Activated T-cell treated with anti-CD3 and anti-CD28 coated beads, Interleukin-2, amount 50 U/mL, for 72 hours (primary cell): ENCODE results near the gene NCBP3. TPM values are rescaled to one million over a fixed set of nuclear protein-coding genes. Genes with fewer than 3 reads are reported as not detected.
A peak's percentile ranks its signal among the peaks of the same experiment; 100 is the strongest.

Experiments used
- ATAC-seq, 2 donors: fragments of 150-1000 bp; cut with Tn5 transposase; replicated peaks in 1 of 2; 2 replicates each; pipeline ENCODE4 v1.10.0; 2021; ENCODE audit warnings: moderate library complexity in 2 of 2, mild to moderate bottlenecking in 1 of 2
- DNase-seq, 2 donors: peaks; one replicate each; pipeline ENCODE4 v3.0.0; 2021 to 2022; ENCODE audit warnings: mixed read lengths in 1 of 2
- H3K27ac Mint-ChIP-seq: one replicate; pipeline ENCODE4 v1.8.0; 2022; ENCODE audit warnings: mild to moderate bottlenecking, moderate library complexity, mixed read lengths
- H3K27me3 Mint-ChIP-seq: one replicate; pipeline ENCODE4 v1.8.0; 2022; ENCODE audit warnings: low read depth, mixed read lengths
- H3K36me3 Mint-ChIP-seq, 2 donors: one replicate each; pipeline ENCODE4 v1.8.0; 2022; ENCODE audit warnings: mixed read lengths in 2 of 2, mild to moderate bottlenecking in 1 of 2; ENCODE audit not compliant: insufficient read depth in 2 of 2
- H3K4me1 Mint-ChIP-seq: one replicate; pipeline ENCODE4 v1.8.0; 2022; ENCODE audit warnings: low read depth, mixed read lengths
- H3K4me3 Mint-ChIP-seq, 2 donors: one replicate each; pipeline ENCODE4 v1.8.0; 2022; ENCODE audit warnings: mild to moderate bottlenecking in 2 of 2, mixed read lengths in 2 of 2, moderate library complexity in 2 of 2
- H3K9me3 Mint-ChIP-seq, 2 donors: one replicate each; pipeline ENCODE4 v1.8.0; 2022; ENCODE audit warnings: mixed read lengths in 2 of 2
- total RNA-seq, 2 donors: library from RNA; stranded (reverse); gene quantifications; one replicate each; pipeline ENCODE4 v1.2.3, GENCODE V29; 2022

NCBP3 gene
- total RNA-seq, 2 donors from 2014 or later, result 65.1 to 65.8 TPM

DNA sequence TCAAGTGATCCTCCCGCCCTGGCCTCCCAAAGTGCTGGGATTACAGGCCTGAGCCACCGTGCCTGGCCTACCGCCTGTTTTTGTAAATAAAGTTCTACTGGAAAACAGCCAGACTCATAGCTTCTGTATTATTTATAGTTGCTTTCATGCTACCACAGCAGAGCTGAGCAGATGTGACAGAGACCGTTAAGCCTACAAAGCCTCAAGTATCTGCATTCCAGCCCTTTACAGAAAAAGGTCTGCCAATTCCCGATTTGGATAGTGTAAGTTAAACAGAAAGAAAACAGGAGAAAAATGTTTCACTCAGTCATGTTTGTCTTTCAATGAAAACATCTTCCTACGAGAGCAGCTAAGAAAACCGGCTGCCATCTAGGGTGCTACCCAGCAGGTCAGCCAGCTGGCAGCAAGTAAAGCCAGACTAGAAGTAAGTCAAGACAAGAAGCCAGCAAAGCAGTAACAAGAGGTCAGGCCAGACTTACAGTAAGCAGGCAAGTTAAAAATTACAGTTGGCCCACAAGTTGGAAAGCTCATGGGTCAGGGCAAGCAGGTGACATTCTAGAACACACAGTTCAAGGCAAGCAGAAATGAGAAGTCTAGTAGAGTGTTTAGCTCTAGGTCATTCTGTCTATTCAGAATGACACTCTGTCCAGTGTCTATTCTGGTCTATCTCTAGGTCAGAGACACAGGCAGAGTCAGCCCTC lies 17.7 kb downstream of the NCBP3 start:
- ATAC-seq (no peak), DNase-seq (no peak)
- H3K4me3 Mint-ChIP-seq, result no peak overlapping the region
- peaks cover 5% of the 10 kb centered on the region for H3K4me1 Mint-ChIP-seq
- H3K27me3 Mint-ChIP-seq, result no peaks in the 10 kb centered on the region
- peaks cover 3 to 24% of the 10 kb centered on the region in 2 donors for H3K36me3 Mint-ChIP-seq
- H3K27ac Mint-ChIP-seq, result peak overlapping the region; percentile 66
- no peaks in the 10 kb centered on the region for H3K9me3 Mint-ChIP-seq

DNA sequence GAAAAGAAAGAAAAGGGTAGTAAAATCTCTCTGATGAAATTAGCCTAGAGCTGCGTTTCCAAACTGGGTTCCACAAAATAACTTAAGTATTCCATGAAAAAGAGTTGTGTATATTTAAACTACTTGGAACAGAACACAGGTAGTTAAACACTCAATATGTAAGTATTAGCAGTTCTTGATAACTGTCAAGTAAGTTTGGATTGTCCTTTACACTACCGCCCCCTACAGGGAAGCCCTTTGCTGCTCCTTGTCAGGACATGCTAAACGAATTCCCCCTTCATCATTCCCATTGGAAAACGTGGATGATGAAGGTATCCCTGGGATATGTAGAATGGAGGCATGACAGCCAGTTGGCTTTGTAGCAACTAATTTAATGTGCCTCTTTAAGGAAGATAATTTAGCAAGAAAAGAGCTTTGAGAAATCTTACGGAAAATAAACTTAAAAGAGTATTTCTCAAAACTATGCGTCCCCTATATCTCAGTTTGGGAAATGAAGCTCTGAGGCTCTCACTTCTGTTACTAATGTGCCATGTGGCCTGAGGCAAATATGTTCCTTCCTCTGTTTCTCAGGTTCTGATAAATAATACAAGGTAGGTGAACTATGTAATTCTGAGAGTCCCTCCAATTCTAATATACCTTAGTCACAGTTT lies 18.8 kb downstream of the NCBP3 start:
- Mint-ChIP-seq H3K4me1 (peaks cover 5% of the 10 kb centered on the region), H3K9me3 (no peaks in the 10 kb centered on the region), H3K27ac (no peak overlapping the region), H3K27me3 (no peaks in the 10 kb centered on the region), H3K4me3 (no peak overlapping the region), H3K36me3 (peaks cover 3 to 25% of the 10 kb centered on the region in 2 donors)
- DNase-seq (peak; percentile 74 to 80), ATAC-seq (no peak)

DNA sequence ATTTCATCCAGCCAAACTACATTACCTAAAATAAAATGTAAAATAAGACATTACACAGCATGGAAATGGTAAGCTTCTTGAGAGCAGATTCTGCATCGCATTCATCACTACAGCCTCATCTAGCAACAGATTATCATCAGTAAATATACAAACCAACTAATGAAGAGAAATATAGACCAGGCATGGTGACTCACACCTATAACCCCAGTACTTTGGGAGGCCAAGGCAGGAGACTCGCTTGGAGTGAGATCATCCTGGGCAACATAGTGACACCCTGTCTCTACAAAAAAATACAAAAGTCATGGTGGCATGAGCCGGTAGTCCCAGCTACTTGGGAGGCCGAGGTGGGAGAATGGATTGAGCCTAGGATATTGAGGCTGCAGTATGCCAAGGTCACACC lies 19.9 kb downstream of the NCBP3 start:
- H3K9me3 Mint-ChIP-seq, result no peaks in the 10 kb centered on the region
- H3K27ac Mint-ChIP-seq, result peak overlapping the region; percentile 41
- ATAC-seq (no peak), DNase-seq (no peak)
- no peak overlapping the region for H3K4me3 Mint-ChIP-seq
- H3K36me3 Mint-ChIP-seq, result peaks cover 5 to 34% of the 10 kb centered on the region in 2 donors
- peaks cover 5% of the 10 kb centered on the region for H3K4me1 Mint-ChIP-seq
- H3K27me3 Mint-ChIP-seq, result no peaks in the 10 kb centered on the region

DNA sequence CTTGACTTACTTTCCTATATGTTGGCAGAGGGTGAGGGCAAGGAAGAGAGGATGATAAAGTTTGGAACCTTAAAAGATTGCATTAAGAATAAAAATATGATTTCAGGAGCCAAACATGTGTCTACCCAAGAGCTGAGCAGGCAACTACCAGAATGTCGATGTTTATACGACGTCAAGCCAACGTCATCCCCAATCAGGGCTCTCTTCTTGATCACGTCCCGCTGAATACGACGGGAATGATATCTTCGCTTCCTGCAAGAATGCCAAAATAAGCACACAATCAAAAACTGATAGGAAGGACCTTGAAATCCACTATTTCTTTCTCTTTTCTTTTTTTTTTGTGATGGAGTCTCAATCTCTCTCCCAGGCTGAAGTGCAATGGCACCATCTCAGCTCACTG lies 24.9 kb downstream of the NCBP3 start:
- ATAC-seq, result no peak
- H3K36me3 Mint-ChIP-seq, result peaks cover 5 to 36% of the 10 kb centered on the region in 2 donors
- no peak for DNase-seq
- no peaks in the 10 kb centered on the region for H3K4me1 Mint-ChIP-seq
- H3K9me3 Mint-ChIP-seq, result no peaks in the 10 kb centered on the region
- no peaks in the 10 kb centered on the region for H3K27me3 Mint-ChIP-seq
- no peak overlapping the region for H3K27ac Mint-ChIP-seq
- H3K4me3 Mint-ChIP-seq, result no peak overlapping the region

DNA sequence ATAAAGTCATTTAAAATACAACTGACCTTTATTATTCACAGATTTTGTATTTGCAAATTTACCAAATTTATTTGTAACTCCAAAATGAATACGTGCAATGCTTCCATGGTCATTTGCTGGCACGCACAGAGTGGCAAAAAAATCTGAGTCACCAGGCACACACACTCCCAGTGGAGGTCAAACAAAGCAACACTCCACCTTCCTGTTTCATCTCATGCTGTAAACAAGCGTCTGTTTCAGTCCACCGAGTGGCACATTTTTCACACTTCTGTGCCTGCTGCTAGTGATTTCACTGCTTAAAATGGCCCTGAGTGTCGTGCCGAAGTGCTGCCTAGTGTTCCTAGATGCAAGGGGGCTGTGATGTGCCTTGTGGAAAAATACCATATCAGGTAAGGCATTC lies 27.3 kb downstream of the NCBP3 start:
- Mint-ChIP-seq H3K9me3 (no peaks in the 10 kb centered on the region), H3K4me3 (no peak overlapping the region), H3K27ac (peak overlapping the region; percentile 49), H3K4me1 (no peaks in the 10 kb centered on the region), H3K36me3 (peaks cover 5 to 35% of the 10 kb centered on the region in 2 donors), H3K27me3 (no peaks in the 10 kb centered on the region)
- no peak for ATAC-seq
- DNase-seq, result no peak

DNA sequence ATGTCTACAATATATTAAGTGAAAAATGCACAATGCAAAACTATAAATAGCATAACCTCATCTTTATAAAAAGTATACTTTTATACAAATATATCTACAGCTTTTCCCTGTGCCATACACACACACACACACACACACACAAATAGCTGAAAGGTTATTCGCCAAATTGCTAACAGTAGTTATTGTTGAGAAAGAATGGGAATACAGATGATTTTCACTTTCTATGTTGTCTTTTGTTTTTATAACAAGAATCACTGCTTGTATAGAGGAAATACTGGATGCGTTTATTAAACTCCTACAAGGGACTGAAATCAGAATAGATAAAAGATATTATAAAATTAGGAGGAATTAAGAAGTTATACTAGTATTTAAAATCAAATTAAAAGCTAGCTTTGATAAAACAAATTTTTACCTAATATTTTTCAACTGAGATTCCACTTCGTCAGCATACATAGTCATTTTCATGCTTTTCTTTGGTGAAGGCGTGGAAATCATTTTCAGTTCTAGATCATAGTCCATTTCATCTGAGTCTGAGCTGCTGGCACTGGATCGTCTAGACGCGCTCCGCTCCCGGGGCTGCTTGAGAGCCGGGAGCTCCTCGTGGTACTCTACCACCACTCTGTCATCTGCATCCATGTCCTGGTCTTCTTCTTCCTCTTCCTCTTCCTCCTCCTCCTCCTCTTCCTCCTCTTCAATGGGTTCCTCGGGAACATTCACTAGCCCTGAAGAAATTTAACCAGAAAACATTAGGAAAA lies 28.0 kb downstream of the NCBP3 start:
- peaks cover 5 to 33% of the 10 kb centered on the region in 2 donors for H3K36me3 Mint-ChIP-seq
- DNase-seq, result no peak
- no peaks in the 10 kb centered on the region for H3K27me3 Mint-ChIP-seq
- H3K9me3 Mint-ChIP-seq, result no peaks in the 10 kb centered on the region
- ATAC-seq, result no peak
- H3K27ac Mint-ChIP-seq, result peak overlapping the region; percentile 49
- H3K4me3 Mint-ChIP-seq, result no peak overlapping the region
- H3K4me1 Mint-ChIP-seq, result no peaks in the 10 kb centered on the region

DNA sequence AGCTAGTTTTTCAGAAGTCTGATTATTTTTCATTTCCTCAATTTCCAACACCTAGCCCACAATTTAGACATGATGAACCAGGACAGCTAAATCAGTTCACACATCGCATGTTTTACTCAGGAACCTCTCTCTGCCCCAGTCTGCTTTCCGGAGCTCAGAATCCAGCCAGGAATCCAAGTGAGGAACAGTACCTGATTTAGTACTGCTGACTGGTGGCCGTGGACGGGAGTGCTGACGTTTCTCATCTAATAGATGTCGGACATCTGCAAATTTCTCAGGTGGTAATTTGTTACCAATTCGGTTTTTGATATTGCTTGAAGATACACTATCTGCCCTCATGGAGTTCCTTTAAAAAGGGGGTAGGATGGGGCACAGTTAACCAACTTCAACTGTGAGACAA lies 30.1 kb downstream of the NCBP3 start:
- no peak for DNase-seq
- Mint-ChIP-seq H3K9me3 (no peaks in the 10 kb centered on the region), H3K36me3 (peaks cover 3 to 29% of the 10 kb centered on the region in 2 donors), H3K4me1 (no peaks in the 10 kb centered on the region), H3K4me3 (no peak overlapping the region), H3K27me3 (no peaks in the 10 kb centered on the region), H3K27ac (no peak overlapping the region)
- no peak for ATAC-seq

DNA sequence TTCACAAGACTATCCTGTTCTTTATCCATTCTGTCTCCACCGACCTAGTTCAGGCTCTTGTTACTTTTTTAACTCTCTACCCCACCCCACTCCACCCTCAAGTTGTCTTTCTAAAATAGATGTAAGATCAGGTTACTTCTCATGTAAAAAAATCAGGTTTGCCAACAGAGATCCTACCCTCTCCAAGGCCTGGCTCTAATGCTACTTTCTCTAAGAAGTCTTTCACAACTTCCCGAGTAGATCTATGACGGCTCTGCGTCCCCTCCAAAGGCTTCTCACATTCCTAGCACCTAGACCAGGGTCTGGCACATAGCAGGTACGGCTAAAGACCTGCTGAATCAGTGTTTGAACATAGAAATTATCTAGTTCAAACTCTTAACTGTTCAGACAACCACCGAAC lies 30.9 kb downstream of the NCBP3 start:
- Mint-ChIP-seq H3K9me3 (no peaks in the 10 kb centered on the region), H3K4me3 (no peak overlapping the region), H3K4me1 (no peaks in the 10 kb centered on the region), H3K27ac (no peak overlapping the region), H3K36me3 (peaks cover 3 to 27% of the 10 kb centered on the region in 2 donors), H3K27me3 (no peaks in the 10 kb centered on the region)
- DNase-seq (no peak), ATAC-seq (no peak)

DNA sequence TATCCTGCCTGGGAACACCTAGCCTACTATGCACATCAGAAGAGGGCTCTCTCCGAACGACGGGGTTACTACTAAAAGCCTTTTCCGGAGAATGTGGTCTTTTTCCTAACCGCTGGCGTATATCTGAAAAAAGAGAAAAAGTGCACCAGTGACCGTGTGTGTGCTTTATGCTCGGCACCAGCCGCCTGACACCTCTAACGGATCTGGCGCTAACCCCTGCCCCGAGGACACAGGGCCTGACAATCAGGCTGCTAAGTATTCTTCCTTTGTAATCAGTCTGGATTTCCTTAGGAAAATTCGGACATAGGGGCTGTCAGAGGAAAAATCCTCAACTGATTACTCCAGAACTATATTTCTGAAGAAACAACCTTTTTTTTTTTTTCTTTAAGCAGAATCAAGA lies 31.7 kb downstream of the NCBP3 start:
- Mint-ChIP-seq H3K36me3 (peaks cover 3 to 31% of the 10 kb centered on the region in 2 donors), H3K4me3 (no peak overlapping the region), H3K27ac (no peak overlapping the region), H3K9me3 (no peaks in the 10 kb centered on the region), H3K4me1 (no peaks in the 10 kb centered on the region), H3K27me3 (no peaks in the 10 kb centered on the region)
- DNase-seq (no peak), ATAC-seq (no peak)

DNA sequence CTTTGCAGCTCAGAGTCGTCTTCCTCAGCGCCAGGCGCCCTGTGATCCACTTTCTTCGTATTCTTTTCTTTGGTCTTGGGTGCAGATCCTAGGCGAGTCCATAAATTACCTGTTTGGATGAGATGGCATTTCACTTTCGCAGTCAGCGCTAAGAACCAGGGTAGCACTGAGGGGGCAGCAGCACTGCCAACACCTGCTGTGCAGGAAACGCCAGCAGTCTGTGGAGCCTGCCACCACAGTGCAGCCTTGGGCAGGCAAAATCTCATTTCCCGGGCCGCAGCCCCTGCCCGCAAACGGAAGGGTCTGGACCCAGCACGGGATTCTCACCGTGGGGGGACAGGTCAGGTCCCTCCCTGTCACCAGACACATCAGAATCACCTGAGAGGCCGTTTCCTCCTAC lies 32.9 kb downstream of the NCBP3 start:
- Mint-ChIP-seq H3K27ac (no peak overlapping the region), H3K4me1 (peaks cover 11% of the 10 kb centered on the region), H3K36me3 (peaks cover 0 to 28% of the 10 kb centered on the region in 2 donors), H3K4me3 (no peak overlapping the region), H3K27me3 (no peaks in the 10 kb centered on the region), H3K9me3 (no peaks in the 10 kb centered on the region)
- ATAC-seq, result no peak
- DNase-seq, result no peak

DNA sequence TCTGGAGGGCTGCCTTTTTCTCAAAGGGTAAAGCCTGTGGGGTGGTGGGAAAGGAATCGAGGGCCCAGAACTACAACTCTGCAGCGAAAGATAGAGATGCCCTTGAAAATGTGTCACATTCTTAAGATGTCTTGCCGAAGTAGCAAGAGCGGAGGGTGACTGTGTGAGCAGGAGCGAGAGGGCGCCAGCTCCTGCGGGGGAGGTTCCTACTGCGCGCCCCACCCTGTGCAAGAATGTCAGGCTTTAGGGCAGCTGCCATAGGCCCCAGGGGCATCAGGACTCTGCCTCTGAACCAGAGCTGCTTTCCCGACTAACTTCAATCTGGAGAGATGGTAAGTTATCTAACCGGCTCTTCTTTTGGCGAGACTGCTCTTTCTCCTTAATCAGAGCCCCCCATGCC lies 33.3 kb downstream of the NCBP3 start:
- no peak for ATAC-seq
- Mint-ChIP-seq H3K4me3 (no peak overlapping the region), H3K9me3 (no peaks in the 10 kb centered on the region), H3K4me1 (peaks cover 14% of the 10 kb centered on the region), H3K27ac (no peak overlapping the region), H3K27me3 (no peaks in the 10 kb centered on the region), H3K36me3 (peaks cover 0 to 32% of the 10 kb centered on the region in 2 donors)
- no peak for DNase-seq

DNA sequence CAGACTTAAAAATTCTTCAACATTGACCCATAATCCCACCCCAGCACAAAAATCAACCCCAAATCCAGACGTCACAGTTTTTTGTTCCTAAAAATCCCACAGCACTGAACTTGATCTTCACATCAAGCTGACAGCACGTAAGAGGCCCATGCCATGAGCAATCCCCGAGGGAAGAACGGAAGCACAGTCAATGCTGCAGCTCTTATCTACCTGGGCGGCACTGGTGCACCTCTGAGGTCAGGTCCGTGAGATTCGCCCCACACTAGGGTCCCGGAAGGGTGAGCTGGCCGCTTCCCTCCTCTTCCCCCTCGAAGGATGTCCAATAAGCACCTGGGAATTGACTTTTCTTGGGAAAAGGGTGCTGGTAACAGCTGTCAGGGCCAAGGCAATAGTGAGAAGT lies 33.8 kb downstream of the NCBP3 start:
- DNase-seq (no peak), ATAC-seq (no peak)
- Mint-ChIP-seq H3K4me1 (peaks cover 14% of the 10 kb centered on the region), H3K4me3 (no peak overlapping the region), H3K27ac (no peak overlapping the region), H3K27me3 (no peaks in the 10 kb centered on the region), H3K36me3 (peaks cover 0 to 36% of the 10 kb centered on the region in 2 donors), H3K9me3 (no peaks in the 10 kb centered on the region)

DNA sequence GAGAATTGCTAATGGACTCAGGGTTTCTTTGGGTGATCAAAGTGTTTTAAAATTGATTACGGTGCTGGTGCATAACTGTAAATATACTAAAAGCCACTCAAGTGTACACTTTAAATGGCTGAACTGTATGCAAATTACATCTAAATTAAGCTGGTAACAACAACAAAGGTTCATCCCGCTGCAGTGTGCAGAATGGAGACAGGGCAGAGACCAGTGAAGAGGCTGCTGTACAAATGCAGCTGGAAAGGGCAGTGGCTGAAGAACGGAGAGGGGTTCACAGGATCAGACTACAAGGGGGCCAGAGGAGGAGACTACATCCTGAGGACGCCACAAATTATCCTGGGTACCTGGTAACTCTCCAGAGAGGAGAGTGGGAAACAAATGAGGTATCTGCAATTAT lies 36.0 kb downstream of the NCBP3 start:
- no peaks in the 10 kb centered on the region for H3K27me3 Mint-ChIP-seq
- peaks cover 17% of the 10 kb centered on the region for H3K4me1 Mint-ChIP-seq
- H3K4me3 Mint-ChIP-seq, result no peak overlapping the region
- H3K36me3 Mint-ChIP-seq, result peaks cover 0 to 38% of the 10 kb centered on the region in 2 donors
- H3K9me3 Mint-ChIP-seq, result no peaks in the 10 kb centered on the region
- H3K27ac Mint-ChIP-seq, result no peak overlapping the region
- ATAC-seq (no peak), DNase-seq (no peak)
